A673 (cell line): ENCODE data around the gene RBFOX2. TPM values are rescaled to one million over a fixed set of nuclear protein-coding genes. Genes with fewer than 3 reads are reported as not detected.

ENCODE experiments used
- BruUV-seq: library from RNA; stranded (reverse); fragments of 400-500 nt; replicated peaks from 2 replicates; lab custom pipeline; 2021; lab: Mats Ljungman, UMichigan
- CTCF ChIA-PET: fragments of 300-600 bp; sonication (Branson Sonifier 250); formaldehyde crosslinking; loops from one replicate; lab custom pipeline; 2022; ENCODE audit warnings: antibody characterized with exemption; lab: Charles Lee
- POLR2A ChIA-PET: fragments of 300-600 bp; sonication (Branson Sonifier 250); formaldehyde crosslinking; loops from one replicate; lab custom pipeline; 2022; ENCODE audit warnings: antibody characterized with exemption; ENCODE audit not compliant: low non-redundant PET; lab: Charles Lee
- DNase-seq: peaks from one replicate; pipeline ENCODE4 v3.0.0-alpha.2; 2015; ENCODE audit warnings: low spot score
- H3K27ac ChIP-seq: fragments of 200-600 bp; sonication (generic); 2 replicates; pipeline ENCODE4 v1.5.1; 2016; ENCODE audit warnings: mixed run types, low read depth, mild to moderate bottlenecking, mixed read lengths, antibody characterized with exemption, low read length; ENCODE audit not compliant: poor library complexity, severe bottlenecking
- H3K27me3 ChIP-seq: fragments of 200-600 bp; sonication (generic); replicated peaks from 2 replicates; pipeline ENCODE4 v1.6.1; 2017; ENCODE audit warnings: mixed run types, low read depth, mild to moderate bottlenecking, mixed read lengths, antibody characterized with exemption, low read length; ENCODE audit not compliant: insufficient read depth, poor library complexity
- H3K36me3 ChIP-seq: fragments of 200-600 bp; sonication (generic); 2 replicates; pipeline ENCODE4 v1.6.1; 2016; ENCODE audit warnings: mixed run types, mild to moderate bottlenecking, mixed read lengths, antibody characterized with exemption, low read length; ENCODE audit not compliant: insufficient read depth, poor library complexity, severe bottlenecking
- H3K4me1 ChIP-seq: fragments of 200-600 bp; sonication (generic); 2 replicates; pipeline ENCODE4 v1.6.1; 2017; ENCODE audit warnings: mixed run types, mild to moderate bottlenecking, mixed read lengths, antibody characterized with exemption, low read length; ENCODE audit not compliant: insufficient read depth, poor library complexity, severe bottlenecking
- H3K4me3 ChIP-seq: fragments of 200-600 bp; sonication (generic); 2 replicates; pipeline ENCODE4 v1.5.1; 2016; ENCODE audit warnings: low read depth, mixed run types, mild to moderate bottlenecking, mixed read lengths, low read length; ENCODE audit not compliant: poor library complexity, severe bottlenecking
- H3K9me3 ChIP-seq: fragments of 200-600 bp; sonication (generic); 2 replicates; pipeline ENCODE4 v1.6.1; 2016; ENCODE audit warnings: mixed run types, low read depth, mild to moderate bottlenecking, mixed read lengths, antibody characterized with exemption, low read length; ENCODE audit not compliant: poor library complexity, severe bottlenecking
- EZH2 ChIP-seq: fragments of 200-600 bp; sonication (generic); IDR thresholded peaks from 2 replicates; pipeline ENCODE4 v1.6.1; 2017; ENCODE audit warnings: borderline replicate concordance, low read depth, mild to moderate bottlenecking, mixed read lengths, antibody characterized with exemption, low read length; ENCODE audit not compliant: poor library complexity, severe bottlenecking
- intact Hi-C: fragments of 100-400 bp; cut with micrococcal nuclease; formaldehyde crosslinking; loops from one replicate; pipeline ENCODE4 v1.10.0; 2022; ENCODE audit not compliant: unreplicated experiment
- total RNA-seq: library from RNA; stranded (reverse); gene quantifications from 2 replicates; pipeline ENCODE4 v1.2.3, GENCODE V29; 2021
- TF ChIP-seq, protein P1 (sequence below): fragments of 300-800, 200-600 bp; sonication (generic); conservative IDR thresholded peaks from 2 replicates; pipeline ENCODE4 v1.5.1; 2017; ENCODE audit warnings: low read depth, mild to moderate bottlenecking, antibody characterized with exemption, low read length, moderate library complexity, mixed read lengths

The RBFOX2 gene
- total RNA-seq, 1 experiment from 2014 or later = 142 TPM

DNA sequence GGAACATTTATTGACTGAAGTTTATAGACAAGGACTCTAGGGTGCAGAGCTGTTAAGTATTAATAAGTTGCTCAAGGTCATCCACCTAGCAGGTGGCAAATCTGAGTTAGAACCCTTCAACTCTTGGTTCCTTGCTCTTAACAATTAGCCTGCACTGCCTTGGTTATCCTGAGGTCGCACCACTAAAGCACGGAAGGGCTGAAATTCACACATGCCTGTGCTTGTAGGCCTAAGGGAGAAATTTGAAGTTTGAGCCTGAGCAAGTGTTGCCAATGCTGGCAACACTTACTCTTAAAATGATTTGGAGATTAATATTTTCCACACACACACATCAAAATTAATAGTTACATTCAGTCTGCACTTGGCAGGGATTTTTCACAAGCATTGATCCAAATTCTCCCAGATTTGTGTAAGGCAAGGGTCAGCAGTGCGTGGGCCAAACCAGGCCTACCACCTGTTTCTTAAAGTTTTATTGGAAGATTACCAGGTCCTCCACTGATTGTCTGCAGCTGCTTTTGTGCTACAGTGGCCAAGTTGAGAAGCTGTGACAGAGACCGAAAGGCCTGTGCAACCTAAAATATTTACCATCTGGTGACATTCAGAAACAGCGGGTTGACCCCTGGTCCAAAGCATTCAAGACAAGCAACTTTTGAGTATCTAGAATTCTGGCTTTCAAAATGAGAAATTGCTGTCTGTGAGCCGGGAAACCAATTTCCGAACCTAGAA is 294.7 kb downstream of the RBFOX2 start:
- DNase-seq = no peak
- H3K27me3 ChIP-seq = no peaks in the 10 kb centered on the region
- no TSS peak for BruUV-seq
- ChIA-PET CTCF (no interaction called here), POLR2A (no interaction called here)
- no peaks in the 10 kb centered on the region for H3K9me3 ChIP-seq
- H3K36me3 ChIP-seq = no peaks in the 10 kb centered on the region
- H3K4me1 ChIP-seq = no peaks in the 10 kb centered on the region
- intact Hi-C loops = no loop called here
- TF ChIP-seq, protein P1, sequence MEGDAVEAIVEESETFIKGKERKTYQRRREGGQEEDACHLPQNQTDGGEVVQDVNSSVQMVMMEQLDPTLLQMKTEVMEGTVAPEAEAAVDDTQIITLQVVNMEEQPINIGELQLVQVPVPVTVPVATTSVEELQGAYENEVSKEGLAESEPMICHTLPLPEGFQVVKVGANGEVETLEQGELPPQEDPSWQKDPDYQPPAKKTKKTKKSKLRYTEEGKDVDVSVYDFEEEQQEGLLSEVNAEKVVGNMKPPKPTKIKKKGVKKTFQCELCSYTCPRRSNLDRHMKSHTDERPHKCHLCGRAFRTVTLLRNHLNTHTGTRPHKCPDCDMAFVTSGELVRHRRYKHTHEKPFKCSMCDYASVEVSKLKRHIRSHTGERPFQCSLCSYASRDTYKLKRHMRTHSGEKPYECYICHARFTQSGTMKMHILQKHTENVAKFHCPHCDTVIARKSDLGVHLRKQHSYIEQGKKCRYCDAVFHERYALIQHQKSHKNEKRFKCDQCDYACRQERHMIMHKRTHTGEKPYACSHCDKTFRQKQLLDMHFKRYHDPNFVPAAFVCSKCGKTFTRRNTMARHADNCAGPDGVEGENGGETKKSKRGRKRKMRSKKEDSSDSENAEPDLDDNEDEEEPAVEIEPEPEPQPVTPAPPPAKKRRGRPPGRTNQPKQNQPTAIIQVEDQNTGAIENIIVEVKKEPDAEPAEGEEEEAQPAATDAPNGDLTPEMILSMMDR = no peak
- TF ChIP-seq EZH2 = no peak
- H3K4me3 ChIP-seq = no peak overlapping the region
- H3K27ac ChIP-seq = no peak overlapping the region

DNA sequence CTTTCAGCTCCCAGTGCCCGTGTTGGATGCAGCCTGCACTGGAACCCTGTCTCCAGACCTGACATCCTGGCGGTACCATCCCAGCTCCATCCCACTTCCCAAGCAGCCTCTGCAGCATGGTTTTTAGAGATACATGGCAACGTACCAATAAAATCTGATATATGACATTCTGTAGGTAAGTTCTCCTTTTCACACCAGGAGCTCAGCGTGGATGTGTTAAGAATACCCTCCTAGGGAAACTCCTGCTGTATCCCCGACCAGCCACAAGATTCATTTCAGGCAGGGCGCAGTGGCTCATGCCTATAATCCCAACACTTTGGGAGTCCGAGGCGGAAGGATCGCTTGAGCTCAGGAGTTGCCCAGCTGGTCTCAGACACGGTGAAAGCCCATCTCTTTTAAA is 295.6 kb downstream of the RBFOX2 start:
- no TSS peak for BruUV-seq
- H3K36me3 ChIP-seq = no peaks in the 10 kb centered on the region
- CTCF ChIA-PET = no interaction called here
- intact Hi-C loops = no loop called here
- no peaks in the 10 kb centered on the region for H3K9me3 ChIP-seq
- H3K4me3 ChIP-seq = no peak overlapping the region
- POLR2A ChIA-PET = no interaction called here
- no peaks in the 10 kb centered on the region for H3K27me3 ChIP-seq
- H3K27ac ChIP-seq = no peak overlapping the region
- H3K4me1 ChIP-seq = no peaks in the 10 kb centered on the region
- no peak for DNase-seq
- TF ChIP-seq EZH2 = no peak
- TF ChIP-seq, protein P1 = no peak

DNA sequence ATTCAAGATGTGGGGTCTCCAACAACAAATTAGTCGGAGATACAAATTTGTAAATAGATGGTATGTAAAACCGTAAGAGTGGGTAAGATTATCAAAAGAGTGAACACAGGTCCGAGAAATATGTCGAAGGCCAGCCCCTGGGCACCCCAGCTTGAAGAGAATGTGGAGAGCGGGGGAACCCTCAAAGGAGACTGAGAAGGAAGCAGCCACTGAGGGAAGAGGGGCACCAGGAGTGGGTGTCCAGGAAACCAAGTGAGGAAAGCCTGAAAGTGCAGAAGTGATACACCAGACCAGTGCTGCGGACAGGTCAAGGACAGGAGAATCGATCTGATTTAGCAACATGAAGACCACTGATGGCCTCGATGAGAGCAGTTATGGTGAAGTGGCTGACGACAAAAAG is 296.5 kb downstream of the RBFOX2 start:
- DNase-seq = no peak
- H3K4me3 ChIP-seq = no peak overlapping the region
- H3K4me1 ChIP-seq = no peaks in the 10 kb centered on the region
- BruUV-seq = no TSS peak
- CTCF ChIA-PET = no interaction called here
- H3K27ac ChIP-seq = no peak overlapping the region
- intact Hi-C loops = no loop called here
- TF ChIP-seq, protein P1 = no peak
- no peak for TF ChIP-seq EZH2
- H3K27me3 ChIP-seq = no peaks in the 10 kb centered on the region
- no peaks in the 10 kb centered on the region for H3K9me3 ChIP-seq
- POLR2A ChIA-PET = no interaction called here
- H3K36me3 ChIP-seq = no peaks in the 10 kb centered on the region
